Stimulated activated CD8-positive, alpha-beta memory T cell treated with anti-CD3 and anti-CD28 coated beads, Interleukin-15, amount 100 ng/mL, for 24 hours (primary cell): Measurements from ENCODE around the gene GANC.

Source experiments
- DNase-seq: peaks from one replicate; pipeline ENCODE4 v3.0.0-alpha.2; 2020; ENCODE audit warnings: low read depth

Gene GANC

GRCh38 chr15:42344763-42345162 lies 71.8 kb downstream of the GANC start:
- DNase-seq = no peak

- no peak for DNase-seq
Measured at GRCh38 chr15:42345504-42345903, 72.5 kb downstream of the GANC start.

DNA sequence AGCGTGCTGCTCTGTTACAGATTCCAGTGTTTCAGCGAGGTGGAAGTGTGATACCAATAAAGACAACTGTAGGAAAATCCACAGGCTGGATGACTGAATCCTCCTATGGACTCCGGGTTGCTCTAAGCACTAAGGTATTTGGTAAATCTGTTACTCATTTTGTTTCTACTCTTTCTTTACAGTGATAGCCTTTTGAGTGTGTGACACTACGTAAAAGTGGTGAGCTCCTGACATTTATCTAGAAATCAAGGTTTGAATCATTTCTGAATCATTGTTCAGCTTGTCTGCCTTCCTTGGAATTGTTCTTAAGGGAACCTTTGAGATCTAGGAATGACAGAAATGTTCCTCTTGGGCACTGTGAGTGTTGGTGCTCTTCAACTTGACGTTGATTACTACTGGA lies 75.1 kb downstream of the GANC start:
- no peak for DNase-seq

DNA sequence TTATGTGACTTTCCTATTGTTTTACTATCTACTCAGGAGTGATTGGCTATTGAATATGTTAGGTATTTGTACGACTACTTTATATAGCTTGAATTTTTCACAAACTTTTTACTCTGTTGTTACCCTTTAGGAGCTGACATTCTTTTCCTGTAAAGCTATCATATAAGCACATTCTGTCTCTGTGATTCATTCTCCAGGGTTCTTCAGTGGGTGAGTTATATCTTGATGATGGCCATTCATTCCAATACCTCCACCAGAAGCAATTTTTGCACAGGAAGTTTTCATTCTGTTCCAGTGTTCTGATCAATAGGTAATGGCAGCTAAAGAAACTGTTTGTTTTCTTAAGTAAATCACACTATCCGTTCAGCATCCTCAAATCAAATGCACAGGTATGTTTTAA lies 76.2 kb downstream of the GANC start:
- DNase-seq = no peak

DNA sequence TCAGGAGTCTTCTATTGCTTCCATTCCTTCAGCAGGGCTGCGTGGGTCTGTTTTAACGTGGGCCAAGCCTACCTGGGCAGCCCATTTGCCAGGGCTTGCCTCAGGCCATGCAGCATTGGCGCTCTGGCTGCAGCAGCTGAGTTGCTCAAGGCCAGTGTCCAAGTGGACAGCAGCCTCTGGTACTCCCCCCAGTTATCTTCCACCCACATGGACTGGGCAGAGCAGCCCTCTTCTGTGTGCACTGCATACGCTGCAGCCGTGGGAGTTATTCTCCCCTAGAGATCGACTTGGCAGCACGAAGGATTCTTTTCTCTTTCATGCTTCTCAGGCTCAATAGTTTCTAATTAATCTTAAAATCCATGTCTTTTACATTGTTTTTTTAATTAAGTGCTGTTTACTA lies 79.4 kb downstream of the GANC start:
- DNase-seq = no peak

- DNase-seq = no peak
Measured at GRCh38 chr15:42353061-42353460, 80.1 kb downstream of the GANC start.

GRCh38 chr15:42354824-42355223 lies 81.8 kb downstream of the GANC start:
- DNase-seq = no peak

GRCh38 chr15:42355291-42355690 lies 82.3 kb downstream of the GANC start:
- DNase-seq = no peak

DNA sequence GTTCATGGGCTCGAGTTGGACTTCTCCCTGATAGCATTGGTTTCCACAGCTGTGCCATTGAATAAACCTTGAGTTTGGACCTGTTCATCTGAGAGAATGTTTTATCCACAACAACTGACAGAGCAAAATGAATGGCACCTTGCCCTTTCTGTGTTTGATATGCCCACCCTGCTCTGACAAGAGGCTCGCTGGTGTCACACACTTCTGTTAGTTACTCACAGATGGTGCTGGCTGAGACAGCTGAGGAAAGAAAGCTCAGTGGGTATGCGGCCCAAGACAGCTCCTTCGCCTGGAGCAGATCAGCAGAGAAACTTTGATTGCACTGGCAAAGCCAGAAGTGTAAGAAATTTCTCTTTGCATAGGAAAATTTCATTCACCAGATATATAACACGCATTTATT lies 83.8 kb downstream of the GANC start:
- no peak for DNase-seq

DNA sequence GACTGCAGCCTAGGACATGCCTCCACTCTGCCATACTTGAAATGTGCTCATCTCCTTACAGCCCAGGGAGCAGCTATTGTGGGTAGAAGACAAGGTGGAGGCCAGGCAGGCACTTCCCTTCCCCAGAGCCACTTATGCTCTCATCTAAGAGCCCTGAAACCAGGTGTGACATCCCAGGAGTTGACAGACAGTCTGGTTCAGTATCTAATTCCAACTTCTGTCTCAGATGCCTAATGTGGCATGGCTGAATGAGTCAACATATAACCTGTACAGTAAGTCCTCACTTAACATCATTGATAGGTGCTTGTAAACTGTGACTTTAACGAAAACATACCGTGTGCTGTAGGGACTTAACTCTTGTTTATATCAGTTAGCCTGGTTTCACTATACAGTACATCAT lies 85.1 kb downstream of the GANC start:
- no peak for DNase-seq

GRCh38 chr15:42359249-42359648 lies 86.2 kb downstream of the GANC start, which contains the start of gene CAPN3:
Gene CAPN3 (plus strand): TSS chr15:42359501. CDS start chr15:42359806, 305 bp downstream.
- DNase-seq = no peak

GRCh38 chr15:42359985-42360384 lies 87.0 kb downstream of the GANC start:
- DNase-seq = no peak

- no peak for DNase-seq
Measured at GRCh38 chr15:42360535-42361112, 87.6 kb downstream of the GANC start.

DNA sequence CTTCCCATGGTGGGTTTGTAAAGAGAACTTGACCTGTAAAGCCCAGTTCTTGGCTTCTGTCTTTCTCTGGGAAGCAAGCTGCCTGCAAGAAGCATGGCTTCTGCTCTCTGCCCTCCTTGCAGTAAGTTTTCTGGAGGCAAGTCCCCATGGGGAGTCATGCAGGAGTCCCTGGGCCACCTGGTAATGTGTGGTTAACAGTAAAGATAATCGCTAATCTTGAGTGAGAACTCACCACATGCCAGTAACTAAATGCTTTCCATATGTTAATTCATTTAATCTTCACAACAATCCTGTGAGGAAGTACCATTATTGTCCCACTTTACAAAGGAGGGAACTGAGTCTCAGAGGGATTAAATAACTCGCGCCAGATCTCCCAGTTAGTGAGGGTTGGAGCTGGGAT lies 90.5 kb downstream of the GANC start:
- no peak for DNase-seq

DNA sequence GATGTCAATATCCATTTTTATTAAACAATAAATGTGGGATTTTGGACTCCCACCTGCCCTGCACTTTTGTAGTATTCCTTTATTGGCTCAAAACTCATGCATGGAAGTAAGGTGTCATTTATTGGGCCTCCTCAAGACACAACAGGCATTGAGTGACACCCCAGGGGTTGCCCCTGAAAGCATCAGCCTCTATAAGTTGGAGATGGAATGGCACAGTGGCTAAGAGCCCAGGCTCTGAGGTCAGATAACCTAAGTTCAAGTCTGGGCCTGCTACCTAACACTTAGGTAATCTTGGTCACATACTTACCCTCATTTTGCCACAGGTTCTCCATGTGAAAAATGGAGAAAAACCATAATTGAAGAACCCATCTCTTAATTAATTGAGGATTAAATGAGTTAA lies 90.9 kb downstream of the GANC start:
- DNase-seq = no peak

GRCh38 chr15:42364529-42364928 lies 91.5 kb downstream of the GANC start:
- DNase-seq = no peak

- no peak for DNase-seq
Measured at GRCh38 chr15:42365921-42366550, 93.0 kb downstream of the GANC start.

DNA sequence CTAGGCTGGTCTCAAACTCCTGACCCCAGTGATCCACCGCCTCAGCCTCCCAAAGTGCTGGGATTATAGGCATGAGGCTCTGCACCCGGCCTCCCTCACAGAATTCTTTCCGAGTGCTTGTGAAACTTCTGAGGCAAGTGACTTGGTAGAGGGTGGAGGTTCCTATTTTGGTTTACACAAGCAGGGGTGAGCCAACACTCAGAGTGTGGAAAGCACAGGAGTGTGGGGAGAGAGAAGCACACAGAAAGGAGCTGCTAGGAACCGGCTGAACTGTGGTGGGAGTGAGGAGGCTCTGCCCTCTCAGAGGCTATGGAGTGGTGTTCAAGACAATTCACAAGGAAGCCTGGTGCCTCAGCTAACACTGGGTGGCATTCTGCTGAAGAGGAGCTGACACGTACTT lies 94.0 kb downstream of the GANC start:
- no peak for DNase-seq

GRCh38 chr15:42368096-42368495 lies 95.1 kb downstream of the GANC start:
- no peak for DNase-seq

DNA sequence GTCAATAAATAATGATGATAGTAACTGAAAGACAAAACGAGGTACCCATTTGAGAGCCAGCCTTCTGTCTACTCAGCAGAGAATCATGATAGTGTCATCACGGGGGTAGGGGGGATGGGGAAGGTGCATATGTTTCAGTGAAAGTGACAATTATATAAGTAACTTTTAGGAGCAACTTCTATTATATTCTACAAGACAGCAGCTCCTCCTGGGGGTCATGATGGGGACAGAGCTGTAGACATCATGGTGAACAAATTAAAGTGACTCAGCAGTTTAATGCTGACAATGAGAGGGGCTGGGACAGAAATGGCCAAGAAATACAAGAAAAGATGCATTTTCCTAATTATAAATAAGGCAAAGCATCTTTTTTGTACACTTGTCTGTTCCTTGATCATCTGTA lies 98.1 kb downstream of the GANC start:
- DNase-seq = no peak

DNA sequence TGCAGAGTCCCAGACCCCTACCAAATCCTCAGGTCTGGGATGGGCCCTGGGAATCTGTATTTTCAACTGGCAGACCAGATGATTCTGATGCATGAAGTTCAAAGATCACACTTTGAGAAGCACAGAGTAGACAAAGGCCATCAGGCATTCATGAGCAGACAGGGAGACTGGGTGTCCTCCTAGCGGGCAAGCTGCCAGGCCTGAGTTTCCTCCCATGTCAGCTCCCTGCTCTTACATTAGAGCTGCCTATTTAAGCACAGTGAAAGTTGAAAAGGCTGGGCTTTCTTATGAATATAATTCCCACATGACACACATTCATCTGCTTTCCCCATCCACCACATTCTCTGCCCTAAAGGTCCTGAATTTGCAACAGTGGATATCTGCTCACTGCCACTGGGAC lies 100.3 kb downstream of the GANC start:
- no peak for DNase-seq

- DNase-seq = no peak
Measured at GRCh38 chr15:42373936-42374335, 100.9 kb downstream of the GANC start.

DNA sequence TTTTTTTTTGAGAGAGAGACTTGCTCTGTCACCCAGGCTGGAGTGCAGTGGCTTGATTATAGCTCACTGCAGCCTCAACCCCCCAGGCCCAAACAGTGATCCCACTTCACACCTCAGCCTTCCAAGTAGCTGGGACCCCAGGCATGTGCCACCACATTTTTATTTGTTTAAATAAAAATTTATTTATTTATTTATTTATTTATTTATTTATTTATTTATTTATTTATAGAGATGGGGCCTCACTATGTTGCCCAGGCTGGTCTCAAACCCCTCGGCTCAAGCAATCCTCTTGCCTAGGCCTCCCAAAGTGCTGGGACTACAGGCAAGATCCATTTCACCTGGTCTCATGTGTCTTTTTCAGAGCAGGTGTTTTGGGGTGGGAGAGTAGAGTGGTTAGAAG lies 101.8 kb downstream of the GANC start:
- no peak for DNase-seq

- no peak for DNase-seq
Measured at GRCh38 chr15:42375252-42375651, 102.3 kb downstream of the GANC start.
